GM18517 (cell line): Measurements from ENCODE around the gene MTREX.

Experiments used
- ATAC-seq: cut with Tn5 transposase; IDR thresholded peaks from one replicate; pipeline ENCODE4 v1.9.1; 2021; ENCODE audit warnings: mild to moderate bottlenecking, moderate library complexity; ENCODE audit not compliant: unreplicated experiment

Gene MTREX

DNA sequence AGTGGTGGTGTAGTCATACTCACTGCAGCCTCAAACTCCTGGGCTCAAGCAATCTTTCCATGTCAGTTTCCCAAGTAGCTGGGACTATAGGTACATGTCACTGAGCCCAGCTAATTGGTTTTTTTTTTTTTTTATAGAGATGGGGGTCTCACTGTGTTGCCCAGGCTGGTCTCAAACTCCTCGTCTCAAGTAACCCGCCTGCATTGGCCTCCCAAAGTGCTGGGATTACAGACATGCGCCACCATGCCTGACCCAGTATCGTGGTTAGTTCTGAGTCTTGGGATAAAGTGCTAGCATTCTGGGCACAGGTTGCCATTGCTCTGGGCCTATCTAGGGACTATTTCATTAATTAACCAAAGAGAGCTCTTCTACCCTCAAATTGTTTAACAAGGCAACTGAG lies 118.7 kb downstream of the MTREX start:
- no peak for ATAC-seq

DNA sequence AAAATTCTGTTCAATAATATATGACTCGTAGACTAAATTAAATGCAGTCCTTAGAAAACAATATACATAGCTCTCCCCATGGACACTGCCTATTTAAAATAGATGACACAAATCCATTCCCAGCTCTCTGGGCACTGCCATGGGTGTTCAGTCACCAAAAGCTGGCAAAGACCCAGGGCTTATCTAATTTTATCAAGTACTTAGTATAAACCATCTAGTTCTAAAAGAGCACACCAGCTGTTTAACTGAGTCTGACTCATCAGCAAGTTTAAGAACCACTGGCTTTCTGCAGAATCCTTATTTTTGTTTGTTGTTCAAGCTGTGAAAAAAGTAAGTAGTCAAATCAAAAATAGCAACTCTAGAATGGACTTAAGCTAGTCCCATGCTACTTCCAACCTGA lies 119.4 kb downstream of the MTREX start:
- no peak for ATAC-seq

DNA sequence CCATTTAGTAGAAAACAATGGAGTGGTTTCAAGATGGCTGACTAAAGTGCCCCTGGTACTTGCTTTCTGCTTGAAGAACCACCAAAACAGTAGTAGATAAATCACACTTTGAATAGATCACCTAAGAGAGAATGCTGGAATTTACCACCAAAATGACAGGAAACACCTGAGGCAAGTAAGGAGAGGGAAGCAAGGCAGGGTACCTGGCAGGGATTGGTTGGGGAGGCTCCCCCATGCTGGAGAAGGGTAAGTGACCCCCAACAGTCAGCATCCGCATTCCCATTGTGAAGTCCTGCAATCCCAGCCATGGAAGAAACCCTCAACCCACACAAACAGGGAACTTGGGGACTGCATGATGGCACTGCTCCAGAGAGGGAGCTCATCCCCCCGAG lies 121.4 kb downstream of the MTREX start:
- ATAC-seq, result no peak

DNA sequence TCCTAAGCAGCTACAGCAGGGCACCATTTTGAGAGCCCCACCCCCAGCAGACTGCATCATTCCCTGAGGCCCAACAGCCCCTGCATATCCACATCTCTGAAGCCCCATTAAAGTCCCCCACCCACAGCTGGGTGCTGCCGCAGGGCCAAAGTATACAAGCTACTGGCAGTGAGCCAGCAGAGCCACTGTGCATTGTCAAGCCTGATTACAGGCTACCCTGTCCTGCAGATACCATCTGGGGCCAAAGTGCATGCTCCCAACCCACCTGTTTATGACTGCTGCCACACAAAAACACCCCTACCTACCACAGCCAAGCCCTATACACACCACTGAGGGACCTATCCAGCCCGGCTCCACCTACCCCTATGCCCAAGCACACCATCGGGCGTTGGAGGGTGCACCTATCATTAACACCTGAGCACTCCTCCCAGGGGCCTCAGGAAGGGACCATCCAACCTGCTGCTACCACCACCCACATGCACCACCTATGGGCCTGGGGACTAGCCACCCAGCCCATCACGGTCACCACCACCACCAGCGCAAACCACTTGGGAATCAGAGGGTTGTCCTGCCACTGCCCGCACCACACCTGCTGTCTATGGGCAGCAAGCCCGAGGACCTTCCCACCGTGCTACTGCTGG lies 121.9 kb downstream of the MTREX start:
- no peak for ATAC-seq

DNA sequence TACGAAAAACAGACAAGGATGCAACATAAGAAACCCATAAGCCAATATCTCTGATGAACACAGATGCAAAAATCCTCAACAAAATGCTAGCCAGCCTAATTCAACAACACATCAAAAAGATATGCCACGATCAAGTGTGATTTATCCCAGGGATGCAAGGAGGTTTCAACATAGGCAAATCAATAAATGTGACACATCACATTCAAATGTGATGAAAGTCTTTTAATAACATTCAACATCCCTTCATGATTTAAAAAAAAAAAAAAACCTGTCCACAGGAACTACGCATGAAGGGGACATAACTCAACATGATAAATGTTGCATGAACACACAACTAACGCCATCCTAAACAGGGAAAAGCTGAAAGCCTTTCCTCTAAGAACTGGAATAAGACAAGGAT lies 124.8 kb downstream of the MTREX start:
- ATAC-seq, result no peak

DNA sequence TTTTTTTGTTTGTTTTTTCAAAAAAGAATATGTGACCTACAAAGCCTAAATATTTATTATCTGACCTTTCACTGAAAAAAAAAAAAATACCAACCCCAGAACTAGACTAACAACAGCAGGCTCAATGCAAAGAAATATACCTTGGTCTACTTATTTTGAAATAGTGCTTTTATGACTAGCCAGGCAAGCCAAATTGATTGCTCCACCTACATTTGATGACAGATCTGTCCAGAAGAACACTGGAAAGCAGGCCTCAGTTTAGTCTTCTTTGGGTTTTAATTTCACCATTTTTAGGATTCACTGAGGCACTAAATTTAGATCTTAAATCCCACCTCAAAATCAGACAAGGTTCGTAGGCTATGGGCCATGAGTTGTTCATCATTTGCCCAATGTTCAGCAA lies 129.7 kb downstream of the MTREX start:
- no peak for ATAC-seq

DNA sequence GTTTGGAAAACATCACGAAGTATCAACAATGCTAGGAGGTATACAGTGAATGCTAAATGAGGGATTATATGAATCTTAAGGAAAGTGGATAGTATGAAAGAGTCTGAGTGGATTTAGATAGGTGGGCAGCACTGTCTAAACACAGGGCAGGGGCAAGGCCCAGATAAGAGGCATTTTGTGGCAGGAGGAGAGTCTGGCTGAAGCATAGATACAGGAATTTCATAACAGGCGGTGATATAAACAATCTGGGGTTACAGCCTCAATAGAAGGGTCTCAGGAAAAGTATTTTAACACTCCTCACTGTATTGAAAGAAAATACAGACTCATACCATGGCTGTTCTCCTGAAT lies 130.0 kb downstream of the MTREX start:
- ATAC-seq, result no peak

DNA sequence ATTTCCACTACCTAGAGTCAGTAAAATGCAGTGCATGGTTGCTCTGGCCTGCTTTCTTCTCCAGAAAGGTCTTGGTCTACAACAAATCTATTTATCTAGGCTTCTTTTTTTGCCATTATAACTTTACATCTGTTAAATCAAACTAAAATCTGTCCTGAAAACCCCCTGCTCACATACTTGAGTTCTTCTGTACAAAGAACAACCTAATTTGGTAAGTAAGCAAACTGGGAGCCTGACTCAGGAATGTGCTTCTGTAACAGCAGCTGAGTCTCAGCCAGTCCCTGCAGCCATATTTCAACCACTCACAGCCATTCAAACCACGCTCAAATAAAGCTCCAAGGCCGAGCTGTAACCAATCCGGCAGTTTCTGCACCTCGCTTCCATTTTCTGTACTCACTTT lies 131.2 kb downstream of the MTREX start:
- ATAC-seq, result no peak

DNA sequence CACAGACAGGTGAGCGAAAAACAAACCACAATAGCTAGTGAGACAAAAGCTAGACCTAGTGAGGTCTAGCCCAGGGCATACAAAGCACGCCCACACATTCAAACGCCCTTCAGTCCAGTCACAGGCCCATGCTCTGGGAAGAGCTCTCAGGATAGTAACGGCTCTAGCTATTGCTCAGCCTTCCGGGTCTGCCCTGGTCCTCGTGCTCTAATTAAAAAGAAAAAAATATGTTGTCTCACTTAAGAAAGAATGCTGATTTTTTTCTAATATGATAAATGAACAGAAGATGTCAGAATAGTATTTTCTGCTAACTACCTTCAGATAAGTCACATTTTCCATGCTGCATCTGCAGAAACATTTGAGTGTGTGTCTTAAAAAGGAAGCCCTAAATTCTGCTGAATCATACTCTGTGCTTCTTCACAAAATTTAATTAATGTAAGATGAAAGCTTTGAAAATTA lies 132.4 kb downstream of the MTREX start:
- ATAC-seq, result no peak

DNA sequence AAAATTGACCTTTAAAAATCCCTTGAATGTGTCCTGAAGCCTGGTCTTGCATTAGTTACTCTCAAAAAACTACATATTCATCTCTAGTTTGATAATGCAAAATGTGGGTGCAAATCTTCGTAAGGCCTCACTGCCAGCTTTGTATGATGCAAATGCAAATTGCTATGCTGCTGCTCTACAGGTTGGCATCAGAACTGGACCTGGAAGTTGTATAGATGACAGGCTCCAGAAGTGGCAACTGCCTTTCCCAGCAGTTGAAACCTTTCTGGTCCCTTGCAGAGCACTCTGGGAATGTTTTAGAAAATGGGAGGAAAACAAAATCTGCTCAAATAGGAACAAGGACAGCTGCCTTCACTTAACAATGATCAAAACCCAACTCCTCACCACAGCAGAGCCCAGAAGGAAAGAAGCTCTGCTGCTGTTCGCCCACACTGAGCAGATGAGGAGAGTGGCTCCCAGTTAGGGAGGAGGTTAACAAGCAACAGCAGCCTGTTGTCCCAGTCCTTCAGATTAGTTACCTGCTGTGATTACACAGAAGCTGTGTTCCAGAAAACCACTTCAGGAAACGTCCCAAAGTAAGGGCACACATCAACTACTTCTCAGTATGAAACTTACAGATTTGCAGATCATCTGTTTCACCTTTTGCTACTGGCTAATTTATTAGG lies 133.4 kb downstream of the MTREX start:
- no peak for ATAC-seq

DNA sequence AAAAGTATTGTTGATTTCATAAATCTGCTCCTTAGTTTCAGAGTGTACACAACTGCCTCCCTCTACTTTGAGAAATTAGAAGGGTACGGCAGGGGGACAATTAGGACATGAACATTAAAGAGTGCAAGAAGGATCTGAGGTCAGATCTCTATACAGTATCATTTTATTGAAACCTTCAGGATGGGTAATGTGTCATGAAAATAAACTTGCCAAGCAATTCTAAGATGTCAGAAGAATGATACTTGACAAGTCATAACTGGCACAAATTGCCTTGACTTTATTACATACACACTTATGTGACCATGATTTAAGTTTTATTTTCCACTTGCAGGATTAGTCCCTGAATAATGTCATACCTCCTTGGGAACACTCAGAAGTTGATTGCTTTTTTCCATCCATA lies 134.2 kb downstream of the MTREX start:
- no peak for ATAC-seq

DNA sequence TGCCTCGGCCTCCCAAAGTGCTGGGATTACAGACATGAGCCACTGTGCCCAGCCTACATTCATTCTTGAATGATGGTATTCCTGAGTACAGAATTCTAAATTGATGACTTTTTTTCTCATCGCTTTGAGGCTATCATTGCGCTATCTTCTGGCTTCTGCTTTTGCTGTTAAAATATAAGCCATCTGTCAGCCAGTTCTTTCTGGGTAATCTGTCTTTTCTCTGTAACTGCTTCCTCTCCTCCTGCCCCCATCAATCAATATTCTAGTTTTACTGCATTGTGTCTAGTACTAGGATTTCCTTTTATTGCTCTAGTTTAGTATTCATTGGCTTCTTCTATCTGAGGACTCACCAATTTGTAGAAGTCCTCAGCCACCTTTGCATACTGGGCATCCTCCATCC lies 138.0 kb downstream of the MTREX start:
- ATAC-seq, result no peak

DNA sequence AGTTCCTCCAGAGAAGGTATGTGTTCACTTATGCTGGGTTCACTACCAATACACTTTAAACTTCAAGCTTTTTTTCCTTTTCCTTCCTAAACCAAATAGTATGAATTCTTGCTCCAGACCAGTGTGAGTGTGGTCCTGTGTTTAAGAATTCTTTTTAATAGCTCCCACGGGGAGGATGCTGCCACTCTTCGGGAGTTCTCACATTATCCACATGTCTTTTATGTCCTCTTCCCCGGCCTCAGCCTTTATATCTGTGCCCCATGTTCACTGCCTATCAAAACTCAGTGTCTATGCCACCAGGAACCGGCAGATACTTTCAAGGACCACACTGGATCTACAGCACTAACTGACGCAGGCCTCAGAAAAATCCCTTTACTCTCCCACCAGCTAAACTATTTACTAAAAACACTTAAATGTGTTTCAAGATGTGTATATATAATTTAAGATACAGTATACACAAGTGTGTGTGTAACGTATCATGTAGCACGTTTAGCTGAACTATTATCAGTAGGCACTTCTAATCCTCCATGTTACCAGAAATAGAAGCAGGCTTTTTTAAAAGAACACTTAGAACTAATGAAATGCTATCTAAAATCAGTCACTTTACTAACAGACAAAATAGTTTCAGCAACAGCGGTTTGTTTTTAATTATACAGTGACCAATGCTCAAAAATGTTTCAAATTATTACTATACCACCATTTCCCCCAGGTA lies 139.0 kb downstream of the MTREX start:
- ATAC-seq, result no peak

DNA sequence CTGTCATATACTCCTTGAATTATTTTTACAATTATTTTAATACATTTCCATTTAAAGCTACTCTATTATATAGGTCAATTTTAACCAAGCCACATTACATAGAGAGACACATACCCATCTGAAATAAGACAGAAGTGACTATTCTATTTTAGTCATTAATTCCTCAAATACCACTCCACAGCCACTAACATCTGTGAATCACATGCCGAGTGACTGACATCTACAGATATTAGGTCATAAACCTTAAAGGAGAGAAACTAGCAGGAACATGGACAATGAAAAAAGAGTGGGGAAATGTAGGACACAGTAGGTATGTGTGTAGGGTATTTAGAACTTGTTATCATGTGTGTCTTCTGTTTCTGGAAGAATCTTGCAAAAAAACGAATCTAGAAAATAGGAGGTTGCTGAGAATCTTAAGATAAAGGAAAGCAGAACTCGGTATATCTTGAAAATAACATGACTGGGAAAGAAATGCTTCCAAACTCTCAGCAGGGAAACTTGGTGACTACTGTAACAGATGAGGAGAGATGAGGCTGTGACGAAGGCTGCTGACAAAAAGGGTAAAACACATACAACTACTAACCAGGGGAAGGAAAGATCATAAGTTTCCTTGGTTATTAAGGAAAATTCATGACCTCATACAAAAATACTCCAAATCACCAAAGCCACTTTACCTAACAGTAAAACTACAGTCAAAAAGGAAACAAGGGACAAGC lies 142.4 kb downstream of the MTREX start:
- ATAC-seq, result no peak

DNA sequence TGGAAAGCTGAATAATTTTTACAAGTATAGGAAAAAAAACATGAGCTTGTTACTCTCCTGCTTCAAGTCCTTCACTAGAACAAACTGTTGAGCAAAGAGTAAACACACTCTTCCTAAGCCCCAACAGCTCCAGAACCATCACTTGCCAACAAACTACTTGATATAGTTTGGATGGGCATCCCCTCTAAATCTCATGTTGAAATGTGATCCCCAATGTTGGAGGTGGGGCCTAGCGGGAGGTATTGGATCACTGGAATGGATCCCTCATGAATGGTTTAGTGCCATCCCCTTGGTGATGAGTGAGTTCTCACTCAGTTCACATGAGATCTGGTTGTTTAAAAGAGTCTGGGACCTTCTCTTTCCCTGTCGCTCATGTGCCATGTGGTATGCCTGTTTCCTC lies 144.2 kb downstream of the MTREX start:
- no peak for ATAC-seq

DNA sequence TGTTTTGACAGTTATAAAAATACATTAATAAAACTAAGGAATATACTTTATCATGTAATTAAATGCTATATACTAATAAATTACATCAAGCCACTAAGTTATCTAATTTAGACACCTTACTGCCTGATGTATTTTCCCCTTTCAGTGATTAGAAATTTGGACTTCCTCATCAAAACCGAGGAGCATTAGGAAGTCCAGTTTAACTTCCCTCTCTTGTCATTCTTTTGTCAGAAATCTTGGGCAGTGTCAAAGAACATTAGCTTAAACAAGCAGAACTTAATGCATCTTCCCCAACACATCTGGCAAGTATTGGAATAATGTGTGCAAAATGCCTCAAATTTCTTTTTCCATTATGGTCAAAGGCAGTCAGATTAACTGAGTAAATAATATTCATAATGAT lies 145.4 kb downstream of the MTREX start:
- no peak for ATAC-seq

DNA sequence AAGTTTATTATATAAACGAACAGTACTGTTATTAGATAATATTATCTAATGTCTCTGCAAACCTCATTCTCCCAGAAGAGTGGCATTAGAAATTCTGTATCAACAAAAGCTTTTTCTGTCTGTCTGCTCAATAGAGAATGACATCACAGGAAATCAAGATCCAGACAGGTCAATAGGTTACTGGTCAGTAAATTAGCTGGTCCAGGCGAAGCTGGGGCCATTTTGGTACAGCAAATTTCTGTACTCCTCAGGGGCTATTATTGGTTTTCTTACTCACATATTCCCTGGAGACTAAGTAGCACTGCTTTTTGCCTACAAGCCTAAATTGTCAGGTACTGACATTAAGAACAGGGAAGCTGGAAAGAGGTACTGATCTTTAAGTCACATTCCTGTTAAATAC lies 146.5 kb downstream of the MTREX start:
- ATAC-seq, result no peak

DNA sequence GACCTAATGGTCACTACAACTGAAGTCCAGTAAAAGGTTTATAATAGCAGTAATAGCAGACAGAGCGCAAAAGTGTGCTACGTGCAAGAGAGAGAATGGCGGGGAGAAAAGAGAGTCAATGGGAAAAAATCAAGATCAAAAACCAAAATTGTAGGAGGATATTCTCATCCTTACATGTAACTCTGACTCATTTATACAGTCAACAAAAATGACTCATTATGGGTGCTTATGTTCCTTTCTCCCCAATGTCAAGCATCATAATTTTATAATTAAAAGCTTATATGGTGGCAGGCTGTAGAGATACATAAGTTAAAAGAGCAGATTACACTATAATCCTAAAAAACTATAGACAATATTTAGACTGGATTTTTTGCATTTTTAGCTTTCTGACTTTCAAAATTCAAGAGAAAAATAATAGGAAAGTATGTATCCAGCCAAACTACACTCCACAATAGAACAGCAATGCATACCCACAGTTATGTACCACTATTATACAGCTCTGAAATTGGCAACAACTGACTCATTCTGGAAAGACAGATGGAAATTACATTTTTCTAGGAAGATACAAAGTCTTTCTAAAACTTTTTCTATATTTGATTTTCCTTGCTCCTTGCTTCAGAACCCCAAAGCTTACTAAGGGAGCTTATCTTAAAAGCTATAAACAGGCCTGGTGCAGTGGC lies 148.6 kb downstream of the MTREX start:
- ATAC-seq, result no peak

DNA sequence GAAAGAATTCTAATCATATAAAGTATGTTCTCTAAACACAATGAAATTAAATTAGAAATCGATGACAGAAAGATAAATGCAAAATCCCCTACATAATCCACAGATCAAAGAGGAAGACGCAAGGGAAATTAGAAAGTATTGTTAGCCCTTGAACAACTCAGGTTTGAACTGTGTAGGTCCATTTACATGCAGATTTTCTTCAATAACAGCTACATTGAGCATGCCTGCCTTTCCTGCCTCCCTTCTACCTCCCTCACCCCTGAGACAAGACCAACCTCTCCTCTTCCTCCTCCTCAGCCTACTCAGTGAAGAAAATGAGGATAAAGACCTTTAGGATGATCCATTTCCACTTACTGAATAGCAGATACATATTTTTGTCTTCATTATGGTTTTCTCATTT lies 151.8 kb downstream of the MTREX start:
- no peak for ATAC-seq

DNA sequence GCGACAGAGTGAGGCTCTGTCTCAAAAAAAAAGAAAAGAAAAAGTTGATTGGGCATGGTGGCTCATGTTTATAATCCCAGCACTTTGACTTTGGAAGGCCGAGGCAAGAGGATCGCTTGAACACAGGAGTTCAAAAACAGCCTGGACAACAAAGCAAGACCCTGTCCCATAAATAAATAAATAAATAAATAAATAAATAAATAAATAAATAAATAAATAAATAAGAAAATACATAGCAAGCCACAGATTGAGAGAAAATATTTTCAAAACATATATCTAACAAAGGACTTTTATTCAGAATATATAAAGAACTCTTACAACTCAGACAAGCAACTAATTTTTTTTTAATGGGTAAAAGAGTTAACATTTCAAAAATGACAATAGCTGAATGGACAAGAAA lies 155.8 kb downstream of the MTREX start:
- no peak for ATAC-seq

DNA sequence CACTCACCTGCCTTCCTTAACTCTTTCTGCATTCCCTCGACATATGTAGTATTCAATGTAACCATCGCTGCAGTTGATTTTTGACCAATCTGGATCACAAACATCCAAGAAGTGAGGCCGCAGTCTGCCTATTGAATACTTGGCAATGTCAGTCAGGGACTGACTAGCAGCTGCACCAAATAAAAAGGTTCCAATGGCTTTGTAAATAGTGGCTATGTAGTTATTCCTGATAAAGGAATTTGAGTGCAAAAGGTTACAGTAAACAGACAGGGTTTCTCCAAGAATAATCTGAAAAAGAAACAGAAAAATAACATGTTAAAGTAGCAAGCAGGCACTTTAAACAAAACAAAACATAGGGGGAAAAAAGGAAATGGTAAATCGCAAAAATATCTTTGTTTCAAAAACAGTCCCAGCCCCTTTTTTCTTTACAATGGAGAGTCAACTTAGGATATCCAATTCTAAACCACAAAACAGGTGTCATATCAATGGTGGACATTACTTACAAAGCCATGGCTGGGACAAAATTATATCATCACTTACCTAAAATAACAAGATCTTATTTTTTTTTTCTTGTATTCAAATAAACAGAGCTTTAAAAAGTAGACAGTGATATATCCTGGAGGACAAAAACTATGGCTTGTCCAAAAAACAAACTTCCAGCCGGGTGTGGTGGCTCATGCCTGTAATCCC lies 160.2 kb downstream of the MTREX start:
- ATAC-seq, result no peak
